K562 (cell line): ENCODE data around the gene AMBP. TPM values are rescaled to one million over a fixed set of nuclear protein-coding genes. Genes with fewer than 3 reads are reported as not detected.

Experiments
- ATAC-seq: fragments of 200-7000 bp; cut with Tn5 transposase; 3 replicates; pipeline ENCODE4 v1.9.1; 2020; ENCODE audit warnings: moderate library complexity
- BruUV-seq: library from RNA; stranded (reverse); fragments of 400-500 nt; replicated peaks from 2 replicates; lab custom pipeline; 2021; lab: Mats Ljungman, UMichigan
- CTCF ChIA-PET: fragments of 300-600 bp; formaldehyde crosslinking; extraction: SDS; loops from one replicate; lab custom pipeline; 2021; ENCODE audit warnings: low intra/inter-chr PET ratio; lab: Yijun Ruan, JAX
- POLR2A ChIA-PET: fragments of 300-600, 350-650 bp; sonication (Branson Sonifier 250); formaldehyde crosslinking; extraction: SDS; loops from one replicate; lab custom pipeline; 2021; ENCODE audit warnings: antibody characterized with exemption, inconsistent platforms; lab: Yijun Ruan, JAX
- DNase-seq, 4 experiments: peaks; one replicate each; pipeline versions ENCODE4 v3.0.0 to v3.0.0-alpha.2; 2011 to 2018; ENCODE audit warnings: low spot score in 3 of 4, mixed read lengths in 3 of 4; ENCODE audit errors: extremely low read depth in 1 of 4
- FAIRE-seq: peaks from 2 replicates; lab custom pipeline; 2011; peaks lifted over from hg19 to GRCh38; lab: Jason Lieb, UNC
- H2AFZ ChIP-seq: 2 replicates; pipeline ENCODE4 v1.6.0; 2011; ENCODE audit warnings: low read depth, low read length, control low read depth, inconsistent platforms
- H3K27ac ChIP-seq: fragments of 200-600 bp; 3 replicates; pipeline ENCODE4 v1.8.0; 2011; ENCODE audit warnings: low read depth, mild to moderate bottlenecking, control low read depth, inconsistent platforms, low read length, moderate library complexity, mixed read lengths; ENCODE audit errors: extremely low read depth
- H3K27me3 ChIP-seq, 2 experiments: fragments of 300-600 bp in 1 of 2; 2 replicates in 1 of 2; 3 replicates in 1 of 2; pipeline versions ENCODE4 v1.6.0 to v1.8.0; 2011; ENCODE audit warnings: inconsistent platforms in 2 of 2, low read length in 2 of 2, mild to moderate bottlenecking in 1 of 2, mixed read lengths in 1 of 2, moderate library complexity in 1 of 2; ENCODE audit not compliant: control insufficient read depth in 2 of 2, insufficient read depth in 2 of 2
- H3K36me3 ChIP-seq: fragments of 300-600 bp; 3 replicates; pipeline ENCODE4 v1.8.0; 2011; ENCODE audit warnings: mild to moderate bottlenecking, low read length, inconsistent platforms; ENCODE audit not compliant: control insufficient read depth, insufficient read depth
- H3K4me1 ChIP-seq, 2 experiments: fragments of 200-600 bp in 1 of 2; replicated peaks in 1 of 2; 2 replicates in 1 of 2; 3 replicates in 1 of 2; pipeline versions ENCODE4 v1.5.1 to v1.8.0; 2011; ENCODE audit warnings: inconsistent platforms in 2 of 2, low read length in 2 of 2, mild to moderate bottlenecking in 1 of 2, mixed read lengths in 1 of 2, moderate library complexity in 1 of 2; ENCODE audit not compliant: control insufficient read depth in 2 of 2, insufficient read depth in 2 of 2
- H3K4me2 ChIP-seq: 2 replicates; pipeline ENCODE4 v1.6.1; 2011; ENCODE audit warnings: low read length, control low read depth, inconsistent platforms, mixed read lengths; ENCODE audit not compliant: insufficient read depth
- H3K4me3 ChIP-seq: fragments of 200-600 bp; sonication (generic), shearing (Covaris generic); 2 replicates; pipeline ENCODE4 v1.5.1; 2016; ENCODE audit warnings: control low read depth, inconsistent platforms
- H3K79me2 ChIP-seq: fragments of 200-600 bp; 3 replicates; pipeline ENCODE4 v1.8.0; 2011; ENCODE audit warnings: low read length, inconsistent platforms; ENCODE audit not compliant: control insufficient read depth, insufficient read depth
- H3K9ac ChIP-seq, 2 experiments: 2 replicates each; pipeline versions ENCODE4 v1.6.0 to v1.6.1; 2011; ENCODE audit warnings: low read depth in 2 of 2, low read length in 2 of 2, control low read depth in 1 of 2, inconsistent platforms in 1 of 2, mild to moderate bottlenecking in 1 of 2, mixed read lengths in 1 of 2; ENCODE audit not compliant: insufficient read depth in 1 of 2
- H3K9me1 ChIP-seq: one replicate; pipeline ENCODE4 v1.6.0; 2011; ENCODE audit warnings: inconsistent platforms, mild to moderate bottlenecking, low read length, moderate library complexity; ENCODE audit not compliant: control insufficient read depth, insufficient read depth
- H3K9me3 ChIP-seq: replicated peaks from 2 replicates; pipeline ENCODE4 v1.5.1; 2011; ENCODE audit warnings: low read depth, low read length, inconsistent platforms; ENCODE audit not compliant: control insufficient read depth, insufficient read depth
- H4K20me1 ChIP-seq: replicated peaks from 2 replicates; pipeline ENCODE4 v1.6.1; 2011; ENCODE audit warnings: low read length, inconsistent platforms, mixed read lengths; ENCODE audit not compliant: control insufficient read depth, insufficient read depth
- NCOA4 ChIP-seq: fragments of 450-650 bp; IDR thresholded peaks from 2 replicates; pipeline ENCODE4 v1.6.1; 2018; ENCODE audit warnings: mild to moderate bottlenecking; ENCODE audit not compliant: partially characterized antibody
- NR1H2 ChIP-seq: sonication (generic); formaldehyde crosslinking; IDR thresholded peaks from 2 replicates; pipeline ENCODE4 v1.4.0; 2020; ENCODE audit warnings: mild to moderate bottlenecking, missing genetic modification reagents
- ZEB2 ChIP-seq: fragments of 450-650 bp; IDR thresholded peaks from 2 replicates; pipeline ENCODE4 v1.6.1; 2016
- ZNF695 ChIP-seq: fragments of 450-650 bp; formaldehyde crosslinking; IDR thresholded peaks from 2 replicates; pipeline ENCODE4 v1.4.0; 2020; ENCODE audit warnings: mild to moderate bottlenecking, moderate library complexity
- WGBS: fragments of 100-300 bp; shearing (Covaris generic); methylation state at CpG from one replicate; pipeline ENCODE4 v1.1.6; 2016; ENCODE audit warnings: low coverage, mixed read lengths; ENCODE audit not compliant: insufficient coverage; ENCODE audit errors: missing lambda C conversion rate; 5-methylcytosine and 5-hydroxymethylcytosine counted together
- in situ Hi-C: fragments of 300-500 bp; cut with MboI; formaldehyde crosslinking; loops from 4 replicates; pipeline ENCODE4 v1.15.0; 2018; ENCODE audit warnings: inconsistent platforms, mixed read lengths
- intact Hi-C: fragments of 100-400 bp; cut with micrococcal nuclease; formaldehyde crosslinking; loops from 2 replicates; pipeline ENCODE4 v1.14.2; 2022
- polyA plus RNA-seq, 8 experiments: library from polyadenylated mRNA; depleted of rRNA in 4 of 8; stranded (reverse) in 5 of 8; unstranded in 3 of 8; fragments of >200 nt; fragmentation: Nextera tagmentation in 2 of 8; fragmentation: Illumina TruSeq in 1 of 8; extraction: Ambion mirVana in 2 of 8; extraction: Trizol in 1 of 8; gene quantifications; 2 replicates each; pipeline versions ENCODE4 v1.2.1 to v1.2.3, GENCODE V29; 2011 to 2014; ENCODE audit warnings: inconsistent platforms in 1 of 8, missing spikeins in 1 of 8
- total RNA-seq, 7 experiments: library from RNA; depleted of rRNA in 6 of 7; stranded (reverse); fragments of >200 nt in 6 of 7; fragmentation: Illumina TruSeq in 2 of 7; extraction: Trizol in 2 of 7; gene quantifications; 2 replicates each; pipeline versions ENCODE4 v1.2.1 to v1.2.3, GENCODE V29; 2011 to 2021; ENCODE audit warnings: low replicate concordance in 1 of 7
- TF ChIP-seq, protein P1 (sequence below): IDR thresholded peaks from 2 replicates; pipeline ENCODE4 v1.6.1; 2011; ENCODE audit not compliant: insufficient read length; ENCODE audit errors: extremely low read depth

The AMBP gene
- total and polyA plus RNA-seq, 9 of the 15 experiments (the other 6 are each of a cell fraction or from before 2014, with no cell fraction given) = 1.3 TPM; not detected in 8

DNA sequence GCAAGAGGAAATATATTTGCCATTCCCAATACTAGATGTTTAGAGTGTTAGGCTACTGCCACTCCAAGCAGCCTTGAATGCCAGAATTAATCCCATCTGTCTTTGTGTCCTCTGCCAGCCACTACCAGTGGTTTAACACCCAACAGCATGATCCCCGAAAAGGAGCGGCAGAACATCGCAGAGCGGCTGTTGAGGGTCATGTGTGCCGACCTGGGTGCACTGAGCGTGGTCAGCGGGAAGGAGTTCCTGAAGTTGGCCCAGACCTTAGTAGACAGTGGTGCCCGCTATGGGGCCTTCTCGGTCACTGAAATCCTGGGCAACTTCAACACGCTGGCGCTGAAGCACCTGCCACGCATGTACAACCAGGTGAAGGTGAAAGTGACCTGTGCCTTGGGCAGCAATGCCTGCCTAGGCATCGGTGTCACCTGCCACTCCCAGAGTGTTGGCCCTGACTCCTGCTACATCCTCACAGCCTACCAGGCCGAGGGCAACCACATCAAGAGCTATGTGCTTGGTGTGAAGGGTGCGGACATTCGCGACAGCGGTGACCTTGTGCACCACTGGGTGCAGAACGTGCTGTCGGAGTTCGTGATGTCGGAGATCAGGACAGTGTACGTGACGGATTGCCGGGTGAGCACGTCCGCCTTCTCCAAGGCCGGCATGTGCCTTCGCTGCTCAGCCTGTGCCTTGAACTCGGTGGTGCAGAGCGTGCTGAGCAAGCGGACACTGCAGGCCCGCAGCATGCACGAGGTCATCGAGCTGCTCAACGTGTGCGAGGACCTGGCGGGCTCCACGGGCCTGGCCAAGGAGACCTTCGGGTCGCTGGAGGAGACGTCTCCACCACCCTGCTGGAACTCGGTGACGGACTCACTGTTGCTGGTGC, 29.3 kb downstream of the AMBP start:
- no peaks in the 10 kb centered on the region for H3K9me3 ChIP-seq
- H3K9me1 ChIP-seq = no peaks in the 10 kb centered on the region
- TF ChIP-seq, protein P1, sequence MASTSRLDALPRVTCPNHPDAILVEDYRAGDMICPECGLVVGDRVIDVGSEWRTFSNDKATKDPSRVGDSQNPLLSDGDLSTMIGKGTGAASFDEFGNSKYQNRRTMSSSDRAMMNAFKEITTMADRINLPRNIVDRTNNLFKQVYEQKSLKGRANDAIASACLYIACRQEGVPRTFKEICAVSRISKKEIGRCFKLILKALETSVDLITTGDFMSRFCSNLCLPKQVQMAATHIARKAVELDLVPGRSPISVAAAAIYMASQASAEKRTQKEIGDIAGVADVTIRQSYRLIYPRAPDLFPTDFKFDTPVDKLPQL = no peak
- TF ChIP-seq ZEB2 (no peak), NCOA4 (no peak), NR1H2 (no peak), ZNF695 (no peak)
- TF ChIP-seq, all 486 proteins: peak for 0
- no peaks in the 10 kb centered on the region for H4K20me1 ChIP-seq
- ChIA-PET CTCF (no interaction called here), POLR2A (interaction anchor here (0.7 to 0.8 kb wide), 2 partner anchors 10 kb away, joined by 3 to 4 read pairs; no protein-coding TSS in a partner anchor)
- peaks cover 0 to 20% of the 10 kb centered on the region in 2 experiments; a peak in 2 of 5 replicates for H3K27me3 ChIP-seq
- BruUV-seq = no TSS peak
- no peak overlapping the region for H3K4me3 ChIP-seq
- no peak overlapping the region for H3K27ac ChIP-seq
- intact Hi-C loops (no loop called here), in situ Hi-C loops (no loop called here)
- FAIRE-seq = no peak
- no peak overlapping the region for H3K9ac ChIP-seq
- H3K79me2 ChIP-seq = no peaks in the 10 kb centered on the region
- H3K4me1 ChIP-seq = no peaks in the 10 kb centered on the region
- WGBS = 58% methylated on average over 39 of the region's 44 CpGs
- no peak for ATAC-seq
- no peak overlapping the region for H3K4me2 ChIP-seq
- H2AFZ ChIP-seq = no peak overlapping the region
- peaks cover 12% of the 10 kb centered on the region; the same call in 2 of the 3 replicates for H3K36me3 ChIP-seq
- DNase-seq = no peak
